Heart left ventricle (tissue), 16 donors: ENCODE data around the gene ROCK2. TPM values are rescaled to one million over a fixed set of nuclear protein-coding genes. Genes with fewer than 3 reads are reported as not detected.

Experiments
- ATAC-seq, 4 donors: fragments of 200-7000 bp; cut with Tn5 transposase; one replicate each; pipeline ENCODE4 v1.9.1; 2020 to 2022; ENCODE audit warnings: moderate library complexity in 4 of 4, mild to moderate bottlenecking in 3 of 4, moderate number of reproducible peaks in 1 of 4
- DNase-seq, 5 donors: peaks; one replicate each; pipeline ENCODE4 v3.0.0-alpha.2; 2020
- H3K27ac ChIP-seq, 12 donors: fragments of 200-600 bp; sonication (generic) in 4 of 12; one replicate each; pipeline versions ENCODE4 v1.5.0 to v1.8.0; 2016 to 2022; ENCODE audit warnings: mild to moderate bottlenecking in 2 of 12
- H3K27me3 ChIP-seq, 9 donors: fragments of 200-600 bp; sonication (generic) in 2 of 9; one replicate each; pipeline versions ENCODE4 v1.5.1 to v1.8.0; 2016 to 2022; ENCODE audit warnings: mild to moderate bottlenecking in 3 of 9
- H3K36me3 ChIP-seq, 9 donors: fragments of 200-600 bp; sonication (generic) in 2 of 9; one replicate each; pipeline versions ENCODE4 v1.5.0 to v1.8.0; 2018 to 2022; ENCODE audit warnings: mild to moderate bottlenecking in 2 of 9
- H3K4me1 ChIP-seq, 12 donors: fragments of 200-600 bp; sonication (generic) in 4 of 12; one replicate each; pipeline versions ENCODE4 v1.5.0 to v1.8.0; 2016 to 2022; ENCODE audit warnings: mild to moderate bottlenecking in 3 of 12
- H3K4me3 ChIP-seq, 12 donors: fragments of 200-600 bp; sonication (generic) in 4 of 12; one replicate each; pipeline versions ENCODE4 v1.5.0 to v1.8.0; 2017 to 2022; ENCODE audit warnings: mild to moderate bottlenecking in 9 of 12, moderate library complexity in 4 of 12
- H3K9me3 ChIP-seq, 12 donors: fragments of 200-600 bp; sonication (generic) in 4 of 12; one replicate each; pipeline versions ENCODE4 v1.5.0 to v1.8.0; 2016 to 2022; ENCODE audit warnings: mild to moderate bottlenecking in 1 of 12
- POLR2A ChIP-seq, 2 donors: fragments of 450-650 bp; IDR thresholded peaks; one replicate each; pipeline ENCODE4 v1.6.1; 2017; ENCODE audit warnings: antibody characterized with exemption in 2 of 2, mild to moderate bottlenecking in 2 of 2, moderate library complexity in 2 of 2
- WGBS, 4 donors: extraction: QIAGEN DNeasy Blood & Tissue Kit in 2 of 4; methylation state at CpG; one replicate each; pipeline versions ENCODE4 v1.1.5 to v1.1.7; 2013 to 2018; 5-methylcytosine and 5-hydroxymethylcytosine counted together
- intact Hi-C, 10 donors: fragments of 100-400 bp; cut with DNase I; formaldehyde crosslinking; loops; one replicate each; pipeline versions ENCODE4 v1.11.1 to v1.14.2; 2022
- polyA plus RNA-seq, 2 donors: library from polyadenylated mRNA; stranded (reverse); fragments of 200-250 nt; gene quantifications; one replicate each; pipeline ENCODE4 v1.2.3, GENCODE V29; 2013
- total RNA-seq, 9 donors: library from RNA; depleted of rRNA in 2 of 9; stranded (reverse); fragments of >200 nt in 2 of 9; fragmentation: NEBNext Ultra II Directional in 3 of 9; extraction: Animal tissue kit (Norgen Biotek cat#: 25700) in 3 of 9; gene quantifications; one replicate each; pipeline versions ENCODE4 v1.1.0 to v1.2.4, GENCODE V29; 2016 to 2023
- TF ChIP-seq, protein P1 (sequence below), 12 donors: fragments of 200-600 bp; sonication (generic) in 4 of 12; IDR thresholded peaks; one replicate each; pipeline versions ENCODE4 v1.5.0 to v1.8.0; 2018 to 2022; ENCODE audit warnings: antibody characterized with exemption in 12 of 12, mild to moderate bottlenecking in 5 of 12
- donor health status: ischemic (EF 13 %, LVEDD 7.1; RV severe dilation, severe dysfunction).
- donor health status: healthy with polysubstance abuse.
- donor health status: DM: no; HTN: yes; CAD: no.
- donor health status: DM: no; HTN: no; CAD: no.
- donor health status: ischemic (EF 25% LVEDD 6.9; RV normal size, moderate dysfunction).
- donor health status: ischemic (EF 25% LVEDD 5.7; RV mildly dilated, moderate dysfunction).
- donor health status: healthy.
- donor health status: DM: yes; HTN: yes; CAD: no.
- donor health status: ischemic (EF 35%, LVEDD 5.7; RV mildly dilated, moderate dysfunction).
- donor health status: nonischemic (EF 11% LVEDD 7.7; RV severe dilation, severe dysfunction).
- donor health status: DM: yes; HTN: yes; CAD: no.
- donor health status: PGD.
- donor health status: ischemic (EF 29% LVEDD 5.4; RV normal size, mild dysfunction).
- donor health status: nonischemic (EF 23%, LVEDD 6.1; RV moderate dilation, normal function).

The ROCK2 gene
- total and polyA plus RNA-seq, 11 donors: 6.1 to 44.3 (median 38.0) TPM

DNA sequence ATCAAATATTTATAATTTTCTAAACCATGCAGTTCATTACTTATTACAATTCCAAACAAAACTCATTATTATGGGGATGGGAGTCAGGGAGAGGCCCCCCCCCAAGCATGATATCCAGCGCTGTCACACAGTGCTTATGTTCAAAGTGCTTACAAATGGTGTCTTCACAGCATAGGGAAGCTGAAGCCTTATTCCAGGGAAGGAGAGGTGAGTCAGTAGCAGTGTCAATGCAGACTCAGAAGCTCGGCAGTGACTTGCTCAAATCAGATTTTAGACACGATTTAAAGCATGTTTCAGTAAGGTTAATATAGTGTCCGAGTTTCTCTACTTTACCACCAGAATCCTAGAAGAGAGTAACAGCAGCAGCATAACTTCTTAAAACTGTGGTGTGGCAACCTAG is 164.5 kb downstream of the ROCK2 start:
- Histone ChIP-seq H3K9me3 (no peaks in the 10 kb centered on the region), H3K4me3 (no peak overlapping the region), H3K27me3 (no peaks in the 10 kb centered on the region), H3K4me1 (peaks cover 0 to 17% (median 0%) of the 10 kb centered on the region in 12 donors), H3K36me3 (peaks cover 0 to 75% (median 49%) of the 10 kb centered on the region in 9 donors), H3K27ac (no peak overlapping the region)
- intact Hi-C loops: no loop called here
- TF ChIP-seq, protein P1, sequence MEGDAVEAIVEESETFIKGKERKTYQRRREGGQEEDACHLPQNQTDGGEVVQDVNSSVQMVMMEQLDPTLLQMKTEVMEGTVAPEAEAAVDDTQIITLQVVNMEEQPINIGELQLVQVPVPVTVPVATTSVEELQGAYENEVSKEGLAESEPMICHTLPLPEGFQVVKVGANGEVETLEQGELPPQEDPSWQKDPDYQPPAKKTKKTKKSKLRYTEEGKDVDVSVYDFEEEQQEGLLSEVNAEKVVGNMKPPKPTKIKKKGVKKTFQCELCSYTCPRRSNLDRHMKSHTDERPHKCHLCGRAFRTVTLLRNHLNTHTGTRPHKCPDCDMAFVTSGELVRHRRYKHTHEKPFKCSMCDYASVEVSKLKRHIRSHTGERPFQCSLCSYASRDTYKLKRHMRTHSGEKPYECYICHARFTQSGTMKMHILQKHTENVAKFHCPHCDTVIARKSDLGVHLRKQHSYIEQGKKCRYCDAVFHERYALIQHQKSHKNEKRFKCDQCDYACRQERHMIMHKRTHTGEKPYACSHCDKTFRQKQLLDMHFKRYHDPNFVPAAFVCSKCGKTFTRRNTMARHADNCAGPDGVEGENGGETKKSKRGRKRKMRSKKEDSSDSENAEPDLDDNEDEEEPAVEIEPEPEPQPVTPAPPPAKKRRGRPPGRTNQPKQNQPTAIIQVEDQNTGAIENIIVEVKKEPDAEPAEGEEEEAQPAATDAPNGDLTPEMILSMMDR (IDR thresholded peaks at IDR 0.05): no peak
- TF ChIP-seq POLR2A (IDR thresholded peaks at IDR 0.05): no peak
- WGBS, 4 donors: 92 to 97% (median 93%) methylated on average over 4 of the region's 4 CpGs
- DNase-seq (no peak), ATAC-seq (no peak)

DNA sequence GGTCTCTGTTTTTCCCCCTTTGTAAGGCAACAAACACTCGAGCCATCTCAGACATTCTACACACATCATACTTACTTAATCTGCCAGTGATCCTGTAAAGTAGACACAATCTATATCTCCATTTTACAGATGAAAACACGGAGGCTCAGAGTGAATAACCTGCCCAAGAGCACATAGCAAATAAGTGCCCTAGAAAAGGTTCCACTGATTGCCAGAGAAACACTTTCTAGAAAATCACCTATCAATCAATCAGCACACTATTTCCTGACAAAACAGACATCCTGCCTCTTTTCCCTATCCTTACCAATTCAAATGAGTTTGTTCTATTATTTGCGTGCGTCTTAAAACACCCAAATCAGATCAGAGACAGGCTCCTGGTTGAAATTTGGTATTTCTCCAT is 165.2 kb downstream of the ROCK2 start:
- ATAC-seq (no peak), DNase-seq (no peak)
- intact Hi-C loops: no loop called here
- Histone ChIP-seq H3K4me1 (peaks cover 0 to 24% (median 0%) of the 10 kb centered on the region in 12 donors), H3K9me3 (no peaks in the 10 kb centered on the region), H3K4me3 (no peak overlapping the region), H3K27ac (no peak overlapping the region), H3K27me3 (no peaks in the 10 kb centered on the region), H3K36me3 (peaks cover 0 to 68% (median 47%) of the 10 kb centered on the region in 9 donors)
- TF ChIP-seq POLR2A (IDR thresholded peaks at IDR 0.05): no peak
- TF ChIP-seq, protein P1 (IDR thresholded peaks at IDR 0.05): no peak
- WGBS, 4 donors: 82 to 94% (median 84%) methylated on average over 4 of the region's 4 CpGs

DNA sequence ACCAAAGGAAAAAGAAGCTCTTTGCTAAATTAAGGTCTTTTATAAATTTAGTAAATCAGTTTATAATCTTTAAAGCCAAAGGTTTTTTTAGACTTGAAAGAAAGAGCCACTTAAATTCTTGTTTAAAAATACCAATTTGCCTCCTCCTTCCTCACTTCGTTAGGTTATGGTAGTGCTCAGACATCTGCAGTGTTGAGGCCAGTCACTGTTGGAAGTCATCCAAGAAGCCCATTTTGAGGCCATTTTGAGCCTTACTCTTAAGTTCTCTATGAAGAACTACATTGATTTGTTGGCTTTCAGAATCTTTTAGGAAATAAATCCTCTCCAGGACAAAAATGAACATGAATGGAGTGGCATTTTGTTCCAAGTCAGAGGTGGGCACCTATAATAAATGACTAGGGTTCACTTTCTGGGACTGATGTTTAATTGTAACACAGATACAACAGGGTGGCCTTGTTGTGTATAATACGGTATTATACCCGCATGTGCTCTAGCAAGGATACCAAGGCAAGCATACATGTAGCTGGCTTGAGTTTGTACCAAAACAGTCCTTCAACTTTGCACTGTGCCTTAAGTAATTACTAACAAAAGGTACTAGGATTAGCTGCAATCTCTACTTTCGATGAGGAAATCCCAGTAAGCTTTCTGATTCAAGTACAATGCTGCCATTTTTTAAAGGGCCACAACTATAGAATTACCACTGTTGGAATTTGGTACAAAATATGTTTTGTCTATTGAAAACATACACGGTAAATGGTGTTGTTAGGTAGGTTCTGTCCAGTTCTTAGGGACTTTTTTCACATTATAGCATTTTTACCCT is 166.4 kb downstream of the ROCK2 start:
- DNase-seq: no peak
- Histone ChIP-seq H3K27me3 (no peaks in the 10 kb centered on the region), H3K9me3 (no peaks in the 10 kb centered on the region), H3K4me3 (no peak overlapping the region), H3K27ac (no peak overlapping the region), H3K4me1 (peaks cover 0 to 25% (median 0%) of the 10 kb centered on the region in 12 donors), H3K36me3 (peaks cover 0 to 58% (median 40%) of the 10 kb centered on the region in 9 donors)
- intact Hi-C loops: no loop called here
- no peak for TF ChIP-seq POLR2A (IDR thresholded peaks at IDR 0.05)
- TF ChIP-seq, protein P1 (IDR thresholded peaks at IDR 0.05): no peak
- WGBS, 4 donors: 66 to 74% (median 67%) methylated on average over 5 of the region's 5 CpGs
- no peak for ATAC-seq

DNA sequence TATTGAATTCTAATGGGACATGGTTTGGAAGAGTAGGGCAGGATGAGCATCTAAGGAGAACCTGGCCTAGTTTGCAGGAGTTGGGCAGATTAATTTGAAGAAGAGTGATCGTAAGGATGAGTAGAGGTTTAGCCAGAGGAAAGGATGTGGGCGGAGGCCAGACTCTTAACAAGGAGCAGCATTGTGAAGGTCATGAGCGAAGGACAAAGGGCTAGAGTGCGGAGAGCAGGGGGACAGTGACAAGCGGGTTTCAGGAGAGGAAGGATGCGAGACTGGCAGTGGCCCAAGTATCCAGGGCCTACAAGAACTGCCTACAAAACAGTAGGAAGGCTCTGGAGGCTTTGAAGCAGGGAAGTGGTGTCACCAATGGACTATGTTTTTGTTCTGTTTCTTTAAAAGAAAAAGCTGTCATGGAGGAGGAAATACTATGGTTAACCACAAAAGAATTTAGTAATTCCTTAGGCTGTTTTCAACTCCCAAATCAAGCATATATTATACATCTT is 169.1 kb downstream of the ROCK2 start:
- Histone ChIP-seq H3K4me3 (no peak overlapping the region), H3K4me1 (peaks cover 0 to 25% (median 0%) of the 10 kb centered on the region in 12 donors), H3K27ac (peak overlapping the region in 1 of 12 donors; percentile 65), H3K9me3 (no peaks in the 10 kb centered on the region), H3K27me3 (no peaks in the 10 kb centered on the region), H3K36me3 (peaks cover 0 to 41% (median 18%) of the 10 kb centered on the region in 9 donors)
- 63 to 77% (median 66%) methylated on average over 6 of the region's 6 CpGs for WGBS, 4 donors
- intact Hi-C loops: no loop called here
- peak in 3 of 4 donors; percentile 39 to 59 (median 51) for ATAC-seq
- peak in 1 of 5 donors; percentile 62 for DNase-seq
- TF ChIP-seq POLR2A (IDR thresholded peaks at IDR 0.05): no peak
- TF ChIP-seq, protein P1 (IDR thresholded peaks at IDR 0.05): no peak
